HG03060 (cell line): Measurements from ENCODE around the gene CGN.

Experiments
- ATAC-seq: cut with Tn5 transposase; IDR thresholded peaks from one replicate; pipeline ENCODE4 v1.9.1; 2021; ENCODE audit warnings: low read depth, moderate number of reproducible peaks; ENCODE audit not compliant: unreplicated experiment

The CGN gene

DNA sequence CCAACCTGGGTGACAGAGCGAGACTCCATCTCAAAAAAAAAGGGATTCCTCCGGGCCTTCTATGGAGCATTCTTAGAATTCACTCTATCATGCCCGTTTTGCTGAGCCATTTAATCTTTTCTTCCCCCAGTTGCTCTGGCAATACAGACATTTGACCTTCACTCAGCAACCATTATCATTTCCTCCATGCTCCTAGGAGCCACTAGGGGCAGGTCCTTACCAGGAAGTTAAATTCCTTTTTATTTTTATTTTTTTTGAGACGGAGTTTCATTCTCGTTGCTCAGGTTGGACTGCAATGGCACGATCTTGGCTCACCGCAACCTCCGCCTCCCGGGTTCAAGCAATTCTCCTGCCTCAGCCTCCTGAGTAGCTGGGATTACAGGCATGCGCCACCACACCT is 9.7 kb upstream of the CGN start:
- ATAC-seq = no peak

DNA sequence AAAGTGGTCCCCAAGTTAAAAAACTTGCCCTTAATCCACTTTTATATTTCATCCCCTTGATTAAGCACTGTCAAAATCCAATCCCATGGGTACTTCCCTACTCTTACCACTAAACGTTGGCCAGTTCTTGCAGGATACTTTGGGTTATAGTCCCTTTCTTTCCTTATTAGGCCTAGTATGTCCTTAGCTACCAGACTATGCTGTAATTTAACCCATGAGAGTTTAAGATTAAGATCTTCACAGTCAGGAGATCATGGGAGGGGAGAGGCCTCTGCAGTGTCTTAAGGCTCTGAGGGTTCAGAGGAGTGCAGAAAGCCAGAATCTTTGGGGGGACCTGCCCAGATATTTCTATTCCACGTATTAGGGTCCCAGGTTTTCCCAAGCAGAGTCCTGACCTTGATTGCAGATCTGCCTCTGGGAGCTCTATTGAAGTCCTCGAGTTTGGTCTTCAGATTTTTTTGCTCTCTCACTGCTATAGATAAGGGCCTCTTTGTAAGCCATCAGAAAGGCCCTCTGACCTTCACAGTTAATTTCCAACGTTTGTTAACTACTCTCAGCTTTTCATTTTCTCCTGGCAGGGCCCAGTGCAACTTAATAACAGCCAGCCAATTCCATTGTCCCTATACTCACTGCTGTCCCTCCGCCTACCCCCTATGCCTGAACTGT is 9.0 kb upstream of the CGN start:
- no peak for ATAC-seq

DNA sequence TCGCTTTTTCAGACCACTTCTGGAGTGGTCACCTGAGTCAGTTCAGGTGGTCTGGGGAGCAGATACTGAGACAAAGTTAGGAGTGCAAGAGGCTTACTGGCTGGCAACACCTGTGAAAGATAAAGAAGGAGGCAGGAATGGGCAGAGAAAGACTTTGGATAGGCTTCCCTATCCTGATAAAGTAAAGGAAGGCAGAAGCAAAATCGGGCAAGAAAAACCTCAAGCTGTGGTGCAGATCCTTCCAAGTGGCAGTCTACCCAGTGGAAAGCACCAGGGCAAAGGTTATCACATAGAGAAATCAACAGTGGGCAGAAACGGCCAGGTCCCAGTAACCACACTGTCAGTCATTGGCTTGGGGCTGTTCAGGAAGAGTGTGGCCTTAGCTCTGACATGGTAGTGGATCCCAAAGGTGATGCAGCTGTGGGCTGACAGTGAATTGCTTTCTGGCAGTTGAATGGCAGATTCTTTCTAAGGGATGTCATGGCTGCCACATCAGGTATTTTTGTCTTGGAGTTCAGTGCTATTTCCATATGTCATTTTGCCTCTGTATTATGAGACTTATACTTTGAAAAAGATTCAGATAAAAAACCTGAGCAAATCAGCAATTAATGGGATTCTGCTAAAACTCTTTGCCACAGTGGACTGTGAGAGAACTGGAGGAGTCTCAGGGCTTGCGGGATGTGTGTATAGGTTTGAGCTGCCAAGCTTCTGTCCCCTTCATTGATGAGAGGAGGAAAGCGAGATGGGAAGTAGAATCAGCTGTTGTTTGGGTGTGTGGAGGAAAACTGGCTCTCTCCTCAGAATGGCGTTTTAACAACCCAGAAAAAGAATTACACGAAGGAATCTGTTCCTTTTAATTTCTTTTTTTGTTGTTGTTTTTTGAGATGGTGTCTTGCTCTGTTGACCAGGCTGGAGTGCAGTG is 8.1 kb upstream of the CGN start:
- ATAC-seq = no peak

DNA sequence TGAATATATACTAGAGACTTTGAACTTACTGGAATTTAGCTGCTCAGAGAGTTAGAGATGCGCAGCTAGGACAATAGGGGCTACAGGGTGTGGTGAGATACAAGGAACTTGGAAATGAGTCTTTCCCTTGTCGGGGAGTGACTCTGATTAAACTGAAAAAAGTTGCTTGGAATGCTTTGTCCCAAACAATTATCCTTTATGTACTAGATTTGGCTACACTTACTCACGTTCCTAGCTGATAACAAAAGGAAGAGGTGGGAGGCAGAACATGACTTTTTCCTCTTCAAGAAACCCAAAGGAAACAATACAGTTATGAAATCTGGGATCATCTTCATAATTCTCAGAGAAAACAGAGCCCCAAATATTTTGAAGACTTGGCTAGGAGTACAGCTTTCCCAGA is 6.9 kb upstream of the CGN start:
- no peak for ATAC-seq

DNA sequence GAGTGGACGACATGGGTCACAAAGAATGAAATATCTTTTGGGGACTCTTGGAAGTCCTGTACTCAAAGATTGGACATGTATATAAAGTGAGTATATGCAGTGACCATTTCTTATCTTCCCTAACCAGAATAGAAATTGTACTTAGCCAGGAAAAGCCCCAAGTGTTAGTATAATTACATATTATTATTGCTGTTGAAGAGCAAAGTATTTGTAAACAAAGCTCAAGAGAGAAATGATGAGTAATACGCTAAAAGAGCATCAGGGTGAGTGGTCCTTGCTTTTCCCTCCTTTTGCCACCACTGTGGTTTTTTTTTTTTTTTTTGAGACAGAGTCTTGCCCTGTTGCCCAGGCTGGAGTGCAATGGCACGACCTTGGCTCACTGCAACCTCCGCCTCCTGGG is 6.4 kb upstream of the CGN start:
- ATAC-seq = no peak

DNA sequence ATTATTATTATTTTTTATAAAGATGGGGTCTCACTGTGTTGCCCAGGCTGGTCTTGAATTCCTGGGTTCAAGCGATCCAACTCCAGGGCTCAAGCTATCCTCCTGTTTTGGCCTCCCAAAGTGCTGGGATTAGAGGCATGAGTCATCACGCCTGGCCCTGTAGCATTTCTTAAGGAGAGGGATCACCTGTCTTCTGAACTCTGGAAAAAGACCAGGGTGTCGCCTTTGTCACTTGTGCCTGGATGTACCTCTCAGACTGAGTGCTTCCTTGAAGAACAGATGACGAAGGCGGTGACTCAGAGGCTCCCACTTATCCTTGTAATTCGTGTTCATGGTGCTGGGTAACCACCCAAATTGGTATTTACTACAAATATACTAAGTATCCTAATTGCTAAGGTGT is 2.4 kb upstream of the CGN start:
- ATAC-seq = no peak

DNA sequence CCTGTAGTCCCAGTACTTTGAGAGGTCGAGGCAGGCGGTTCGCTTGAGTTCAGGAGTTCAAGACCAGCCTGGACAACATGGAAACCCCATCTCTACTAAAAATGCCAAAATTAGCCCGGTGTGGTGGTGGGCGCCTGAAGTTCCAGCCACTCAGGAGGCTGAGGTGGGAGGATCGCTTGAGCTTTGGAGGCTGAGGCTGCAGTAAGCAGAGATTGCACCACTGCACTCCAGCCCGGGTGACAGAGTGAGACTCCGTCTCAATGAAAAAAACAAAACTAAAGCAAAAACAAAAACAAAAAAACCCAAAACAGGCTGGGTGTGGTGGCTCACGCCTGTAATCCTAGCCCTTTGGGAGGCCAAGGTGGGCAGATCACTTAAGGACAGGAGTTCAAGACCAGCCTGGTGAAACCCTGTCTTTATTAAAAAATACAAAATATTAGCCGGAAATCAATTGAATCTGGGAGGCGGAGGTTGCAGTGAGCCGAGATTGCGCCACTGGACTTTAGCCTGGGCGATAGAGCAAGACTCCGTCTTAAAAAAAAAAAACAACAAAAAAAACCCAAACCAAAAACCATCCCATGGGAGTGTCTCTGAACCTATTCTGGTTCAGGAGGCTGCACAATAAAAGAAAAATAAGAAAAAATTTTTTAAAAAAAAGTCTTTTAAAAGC is 1.7 kb upstream of the CGN start:
- no peak for ATAC-seq

DNA sequence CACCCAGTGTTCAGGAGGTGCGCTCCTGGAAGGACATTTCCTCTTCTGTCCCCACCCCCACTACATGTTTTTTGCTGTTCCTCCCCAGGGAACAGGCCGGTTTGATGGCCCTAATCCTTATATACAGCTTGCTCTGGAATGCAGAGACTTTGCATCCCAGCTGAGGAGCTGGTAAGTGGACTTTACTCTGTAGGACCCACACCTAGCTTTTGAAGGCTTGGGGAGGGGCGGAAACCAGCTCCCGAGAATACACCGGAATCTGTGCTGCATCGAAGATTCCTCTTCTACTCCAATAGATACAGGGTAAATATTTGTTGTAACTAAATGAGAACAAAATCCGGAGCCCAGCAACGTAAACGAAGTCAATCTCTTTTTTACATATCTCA is 1.2 kb upstream of the CGN start:
- no peak for ATAC-seq

DNA sequence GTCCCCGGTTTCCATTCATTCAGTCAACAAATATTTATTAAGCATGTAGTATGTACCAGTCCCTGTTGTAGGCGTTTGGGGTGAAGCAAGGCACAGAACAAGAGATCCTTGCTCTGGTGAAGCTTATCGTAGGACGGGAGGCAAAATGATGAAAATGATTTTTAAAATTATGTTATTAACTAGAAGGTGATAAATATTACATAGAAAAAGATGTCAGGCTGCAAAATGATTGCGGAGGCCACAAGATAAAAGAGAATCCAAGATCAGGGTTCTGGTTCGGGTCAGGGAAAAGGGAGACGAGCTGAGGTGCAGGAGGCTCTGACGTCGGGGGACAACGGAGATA is 602 bp upstream of the CGN start:
- ATAC-seq = no peak

DNA sequence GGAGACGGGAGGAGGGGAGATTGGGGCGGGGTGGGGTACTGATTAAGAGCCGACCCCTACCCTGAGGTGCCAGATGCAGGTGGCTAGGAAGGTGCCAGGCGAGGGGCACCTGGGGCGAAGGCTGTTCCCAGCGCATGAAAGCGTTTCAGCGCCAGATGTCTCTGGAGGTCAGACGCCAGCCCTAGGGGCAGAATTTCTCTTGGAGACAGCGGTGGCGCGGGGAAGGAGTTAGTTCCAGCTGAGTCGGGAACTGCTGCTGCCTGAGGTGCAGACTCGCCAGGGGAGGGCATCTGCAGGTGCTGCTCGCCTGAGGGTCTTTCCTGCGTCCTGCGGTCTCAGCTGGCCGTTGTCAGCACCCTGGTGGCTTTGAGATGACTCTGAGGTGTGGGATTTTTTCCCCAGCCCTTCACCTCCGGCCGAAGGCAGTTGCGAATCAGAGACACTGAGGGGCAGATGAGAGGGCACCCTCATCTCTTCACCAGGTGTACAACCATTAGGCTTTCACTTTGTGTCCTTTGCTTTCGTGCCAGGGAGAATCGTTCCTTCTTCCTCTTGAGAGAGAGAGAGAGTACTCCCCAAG is 539 bp downstream of the CGN start:
- ATAC-seq = no peak

DNA sequence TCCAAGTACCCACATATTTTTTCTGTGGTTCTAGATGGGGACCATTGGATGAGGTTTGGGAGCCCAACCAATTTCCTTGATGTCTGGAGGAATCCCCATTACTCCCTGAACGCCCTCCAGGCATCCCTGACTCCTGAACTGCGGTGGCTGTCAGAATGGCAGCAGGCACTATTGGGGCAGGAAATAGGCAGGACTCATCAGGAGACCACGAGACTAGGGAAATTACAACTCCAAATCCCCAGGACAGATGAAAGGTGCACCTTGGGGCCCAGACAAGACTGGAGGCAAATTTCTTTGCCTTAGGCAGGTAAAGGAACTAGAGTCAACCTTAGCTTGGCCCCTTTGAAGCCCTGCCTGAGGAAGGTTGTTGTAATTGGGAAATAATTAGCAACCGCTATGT is 1.1 kb downstream of the CGN start:
- ATAC-seq = no peak

DNA sequence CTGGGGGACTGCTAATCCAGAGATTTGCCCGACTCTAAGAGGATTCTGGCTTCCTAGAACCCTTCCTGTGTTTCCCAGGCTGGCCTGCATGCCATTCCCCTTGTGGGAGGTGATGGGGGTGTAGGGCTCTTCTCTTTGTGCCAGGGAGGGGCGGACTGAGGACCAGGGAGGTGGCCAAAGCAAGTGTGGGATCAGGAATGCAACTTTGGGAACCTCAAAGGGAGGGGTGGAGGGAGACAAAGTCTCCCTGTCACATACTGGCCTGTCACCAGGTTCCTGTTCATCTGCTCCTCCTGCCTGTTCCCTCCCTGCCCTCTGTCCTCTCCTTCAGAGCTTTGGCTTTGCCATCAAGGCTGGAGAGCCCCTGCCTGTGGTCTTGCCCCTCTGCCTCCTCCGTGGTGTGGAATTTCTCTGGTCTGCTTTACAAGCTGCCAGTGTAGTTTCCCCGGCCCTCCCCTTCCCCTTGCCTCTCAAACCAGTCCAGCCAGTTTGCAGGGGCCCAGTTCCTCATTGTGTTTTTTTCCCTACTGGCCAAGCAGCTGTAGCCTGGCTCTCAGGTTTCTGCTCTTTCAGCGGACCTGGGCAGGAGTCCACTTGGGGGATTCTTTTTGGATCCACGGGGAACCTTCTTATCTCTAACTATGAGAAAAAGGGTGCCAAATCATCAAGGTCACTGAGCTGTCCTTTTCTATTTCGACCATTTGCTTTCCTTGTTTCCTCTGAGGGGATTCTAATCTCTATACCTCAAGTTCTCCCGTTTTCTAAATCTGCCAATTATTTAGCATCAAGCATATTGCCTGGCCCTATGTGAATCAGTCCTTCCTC is 1.8 kb downstream of the CGN start:
- no peak for ATAC-seq

DNA sequence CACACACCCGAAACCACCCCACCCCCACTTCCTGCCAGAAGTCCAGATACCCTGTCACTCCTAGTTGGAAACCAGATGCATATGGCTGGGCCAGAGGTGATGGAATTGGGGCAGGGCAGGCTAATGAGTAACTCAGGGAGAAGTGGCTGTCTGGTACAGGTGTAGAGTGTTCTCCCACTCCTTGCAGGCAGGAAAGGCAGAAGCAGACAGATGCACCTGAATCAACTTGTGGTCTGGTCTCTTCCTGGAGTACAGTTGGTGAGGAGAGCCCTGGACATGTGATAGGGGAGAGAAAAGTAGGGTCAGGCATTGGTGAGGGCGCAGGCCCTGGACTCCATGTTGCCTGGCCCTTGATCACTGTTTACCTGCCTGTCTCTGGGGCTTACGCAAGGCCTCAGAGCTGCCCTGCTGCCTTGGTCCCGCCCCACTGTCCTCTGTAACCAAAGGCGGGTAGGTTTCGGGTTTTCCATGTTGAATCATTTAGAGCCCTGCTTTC is 2.5 kb downstream of the CGN start:
- no peak for ATAC-seq

DNA sequence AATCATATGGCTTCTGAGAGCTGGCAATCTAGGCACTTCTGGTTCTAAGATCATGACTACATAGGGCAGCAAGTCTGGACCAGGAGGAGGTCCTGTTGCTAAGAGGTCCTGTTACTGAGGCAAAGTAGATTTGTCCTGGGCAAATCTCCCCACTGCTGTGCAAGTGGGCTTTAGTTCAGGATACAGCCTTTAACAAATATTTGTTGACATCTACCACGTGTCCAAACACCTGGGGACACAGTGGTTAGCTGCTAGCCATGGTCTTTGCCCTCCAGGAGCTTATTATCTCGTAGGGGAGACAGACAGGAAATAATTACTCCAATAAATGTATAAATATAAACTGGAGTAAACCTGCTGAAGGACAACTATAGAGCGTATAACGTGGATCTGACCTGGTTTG is 3.2 kb downstream of the CGN start:
- ATAC-seq = no peak

DNA sequence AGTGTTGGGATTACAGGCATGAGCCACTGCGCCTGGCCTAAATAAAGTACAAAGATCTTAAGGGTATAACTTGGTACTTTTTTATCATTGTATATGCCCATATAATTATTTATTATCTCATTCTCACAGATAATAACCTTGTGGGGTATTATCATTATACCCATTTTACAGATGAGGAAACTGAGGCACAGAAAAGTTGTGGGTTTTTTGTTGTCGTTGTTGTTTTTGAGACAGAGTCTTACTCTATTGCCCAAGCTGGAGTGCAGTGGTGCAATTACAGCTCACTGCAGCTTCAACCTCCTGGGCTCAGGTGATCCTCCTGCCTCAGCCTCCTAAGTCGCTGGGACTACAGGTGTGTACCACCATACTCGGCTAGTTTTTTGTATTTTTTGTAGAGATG is 4.1 kb downstream of the CGN start:
- ATAC-seq = no peak

DNA sequence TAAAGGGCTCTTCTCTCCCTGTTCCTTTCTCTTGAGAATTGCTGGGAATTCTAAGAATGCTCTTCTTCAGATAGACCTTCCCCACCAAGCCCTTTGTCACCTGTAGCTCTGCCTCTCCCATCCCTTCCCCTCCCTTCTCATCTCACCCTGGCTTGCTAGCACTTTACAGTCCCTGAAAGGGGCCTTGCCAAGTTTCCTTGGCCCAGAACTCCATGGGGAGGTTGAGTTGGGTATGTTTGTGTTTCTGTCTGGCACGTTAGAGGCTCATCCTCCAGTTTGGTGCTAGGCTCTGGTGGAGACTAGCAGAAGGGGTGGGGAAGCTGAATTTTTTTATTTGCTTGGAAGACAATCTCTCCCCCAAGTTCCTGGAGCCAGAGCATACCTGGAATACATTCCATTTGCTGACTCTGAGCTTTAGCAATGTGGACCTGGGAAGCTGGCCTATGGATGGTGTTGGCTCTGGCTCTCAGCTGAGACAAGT is 4.9 kb downstream of the CGN start:
- no peak for ATAC-seq

DNA sequence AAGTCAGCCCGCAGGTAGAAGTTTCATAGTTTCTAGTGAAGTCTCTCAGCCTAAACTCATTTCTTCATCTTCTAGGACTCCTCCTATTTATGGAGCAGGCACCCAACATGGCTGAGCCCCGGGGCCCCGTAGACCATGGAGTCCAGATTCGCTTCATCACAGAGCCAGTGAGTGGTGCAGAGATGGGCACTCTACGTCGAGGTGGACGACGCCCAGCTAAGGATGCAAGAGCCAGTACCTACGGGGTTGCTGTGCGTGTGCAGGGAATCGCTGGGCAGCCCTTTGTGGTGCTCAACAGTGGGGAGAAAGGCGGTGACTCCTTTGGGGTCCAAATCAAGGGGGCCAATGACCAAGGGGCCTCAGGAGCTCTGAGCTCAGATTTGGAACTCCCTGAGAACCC is 7.2 kb downstream of the CGN start:
- no peak for ATAC-seq

DNA sequence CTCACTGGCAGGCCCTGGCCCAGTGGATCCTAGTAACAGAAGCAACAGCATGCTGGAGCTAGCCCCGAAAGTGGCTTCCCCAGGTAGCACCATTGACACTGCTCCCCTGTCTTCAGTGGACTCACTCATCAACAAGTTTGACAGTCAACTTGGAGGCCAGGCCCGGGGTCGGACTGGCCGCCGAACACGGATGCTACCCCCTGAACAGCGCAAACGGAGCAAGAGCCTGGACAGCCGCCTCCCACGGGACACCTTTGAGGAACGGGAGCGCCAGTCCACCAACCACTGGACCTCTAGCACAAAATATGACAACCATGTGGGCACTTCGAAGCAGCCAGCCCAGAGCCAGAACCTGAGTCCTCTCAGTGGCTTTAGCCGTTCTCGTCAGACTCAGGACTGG is 7.7 kb downstream of the CGN start:
- no peak for ATAC-seq

DNA sequence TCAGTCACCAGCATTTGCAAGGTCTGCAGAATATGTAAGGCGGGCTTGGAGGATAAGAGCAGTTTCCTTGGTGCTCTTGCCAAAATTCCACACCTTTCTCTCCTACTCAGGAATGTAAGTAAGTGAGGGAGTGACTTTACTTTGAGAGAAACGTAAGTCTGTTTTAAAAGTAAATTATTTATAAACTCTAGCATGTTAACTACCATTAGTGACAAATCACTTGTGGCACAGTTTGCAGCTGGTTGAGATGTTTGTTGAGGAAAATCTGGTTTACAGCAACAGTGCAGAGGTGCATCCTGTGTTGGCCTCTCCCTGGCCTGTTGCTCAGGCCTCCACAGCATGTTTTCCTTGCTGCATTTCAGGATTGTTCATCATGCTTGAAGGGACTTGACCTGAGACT is 8.5 kb downstream of the CGN start:
- no peak for ATAC-seq

DNA sequence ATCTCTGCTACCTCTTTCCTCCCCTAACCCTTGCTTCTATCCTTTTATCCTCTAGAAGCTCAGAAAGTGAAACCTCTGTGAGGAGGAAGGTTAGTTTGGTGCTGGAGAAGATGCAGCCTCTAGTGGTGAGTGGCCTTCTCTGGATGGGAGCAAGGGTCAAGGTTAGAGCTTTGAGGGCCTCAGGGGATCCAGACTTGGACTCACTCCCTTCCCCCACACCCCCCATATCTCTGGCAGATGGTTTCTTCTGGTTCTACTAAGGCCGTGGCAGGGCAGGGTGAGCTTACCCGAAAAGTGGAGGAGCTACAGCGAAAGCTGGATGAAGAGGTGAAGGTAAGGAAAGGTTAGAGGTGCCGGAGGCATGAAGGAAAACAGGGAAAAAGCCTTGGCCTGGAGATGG is 9.2 kb downstream of the CGN start:
- no peak for ATAC-seq
